SU-DHL-6 (cell line): Measurements from ENCODE around the gene FAM228B.

Experiments
- EZH2phosphoT487 ChIP-seq: fragments of 200-600 bp; sonication (generic), shearing (Covaris generic); conservative IDR thresholded peaks from 2 replicates; pipeline ENCODE4 v1.6.1; 2018; ENCODE audit warnings: mild to moderate bottlenecking, antibody characterized with exemption, low read length, moderate library complexity, mixed read lengths
- TF ChIP-seq, protein P1 (sequence below): fragments of 200-600 bp; sonication (generic); IDR thresholded peaks from one replicate; pipeline ENCODE4 v1.5.1; 2017; ENCODE audit warnings: antibody characterized with exemption, mild to moderate bottlenecking, low read length, moderate library complexity; ENCODE audit not compliant: insufficient read depth, poor library complexity, severe bottlenecking

DNA sequence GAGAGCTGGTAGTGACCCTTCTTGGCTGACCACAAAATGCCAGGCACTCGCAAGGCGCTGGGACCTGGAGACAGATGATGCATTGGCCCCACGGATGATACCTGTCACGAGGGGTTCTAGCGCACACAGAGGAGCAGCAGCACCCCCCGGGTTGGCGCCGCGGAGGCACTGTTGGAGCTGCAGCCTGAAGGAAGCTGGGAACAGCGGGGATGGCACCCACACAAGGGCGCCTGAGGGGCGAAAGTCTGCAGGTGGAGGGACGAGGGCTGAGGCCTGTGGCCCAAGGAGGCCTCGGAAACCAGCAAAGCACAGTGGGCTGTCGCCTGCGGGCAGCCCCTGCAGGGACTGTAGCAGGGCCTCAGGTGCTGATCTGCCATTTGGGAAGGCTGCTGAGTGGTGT, 85.2 kb downstream of the FAM228B start:
- TF ChIP-seq, protein P1, sequence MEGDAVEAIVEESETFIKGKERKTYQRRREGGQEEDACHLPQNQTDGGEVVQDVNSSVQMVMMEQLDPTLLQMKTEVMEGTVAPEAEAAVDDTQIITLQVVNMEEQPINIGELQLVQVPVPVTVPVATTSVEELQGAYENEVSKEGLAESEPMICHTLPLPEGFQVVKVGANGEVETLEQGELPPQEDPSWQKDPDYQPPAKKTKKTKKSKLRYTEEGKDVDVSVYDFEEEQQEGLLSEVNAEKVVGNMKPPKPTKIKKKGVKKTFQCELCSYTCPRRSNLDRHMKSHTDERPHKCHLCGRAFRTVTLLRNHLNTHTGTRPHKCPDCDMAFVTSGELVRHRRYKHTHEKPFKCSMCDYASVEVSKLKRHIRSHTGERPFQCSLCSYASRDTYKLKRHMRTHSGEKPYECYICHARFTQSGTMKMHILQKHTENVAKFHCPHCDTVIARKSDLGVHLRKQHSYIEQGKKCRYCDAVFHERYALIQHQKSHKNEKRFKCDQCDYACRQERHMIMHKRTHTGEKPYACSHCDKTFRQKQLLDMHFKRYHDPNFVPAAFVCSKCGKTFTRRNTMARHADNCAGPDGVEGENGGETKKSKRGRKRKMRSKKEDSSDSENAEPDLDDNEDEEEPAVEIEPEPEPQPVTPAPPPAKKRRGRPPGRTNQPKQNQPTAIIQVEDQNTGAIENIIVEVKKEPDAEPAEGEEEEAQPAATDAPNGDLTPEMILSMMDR: no peak
- no peak for TF ChIP-seq EZH2phosphoT487
